WTC11 (cell line): ENCODE measurements around the gene HACD3.

Experiments
- CREM ChIP-seq: sonication (generic); formaldehyde crosslinking; IDR thresholded peaks from 2 replicates; pipeline ENCODE4 v1.8.1; 2022; ENCODE audit warnings: mild to moderate bottlenecking, missing genetic modification reagents, moderate library complexity
- CTCF ChIP-seq: fragments of 200-600 bp; IDR thresholded peaks from 2 replicates; pipeline ENCODE4 v1.8.0; 2022; ENCODE audit warnings: antibody characterized with exemption
- FOXJ3 ChIP-seq: sonication (generic); formaldehyde crosslinking; IDR thresholded peaks from 2 replicates; pipeline ENCODE4 v1.9.0; 2021; ENCODE audit warnings: missing genetic modification reagents, mild to moderate bottlenecking, borderline replicate concordance
- KAT7 ChIP-seq: sonication (generic); formaldehyde crosslinking; IDR thresholded peaks from 2 replicates; pipeline ENCODE4 v1.8.1; 2023; ENCODE audit warnings: missing genetic modification reagents, mild to moderate bottlenecking, borderline replicate concordance
- SMAD4 ChIP-seq: sonication (generic); formaldehyde crosslinking; IDR thresholded peaks from 2 replicates; pipeline ENCODE4 v1.8.0; 2022; ENCODE audit warnings: mild to moderate bottlenecking, missing genetic modification reagents
- TEAD1 ChIP-seq: sonication (generic); formaldehyde crosslinking; IDR thresholded peaks from 2 replicates; pipeline ENCODE4 v1.8.0; 2022; ENCODE audit warnings: mild to moderate bottlenecking, missing genetic modification reagents
- USF2 ChIP-seq: sonication (generic); formaldehyde crosslinking; IDR thresholded peaks from 2 replicates; pipeline ENCODE4 v1.8.1; 2023; ENCODE audit warnings: mild to moderate bottlenecking, missing genetic modification reagents, moderate library complexity
- ZNF121 ChIP-seq: sonication (generic); formaldehyde crosslinking; IDR thresholded peaks from 2 replicates; pipeline ENCODE4 v1.8.0; 2023; ENCODE audit warnings: missing genetic modification reagents
- ZNF281 ChIP-seq: sonication (generic); formaldehyde crosslinking; IDR thresholded peaks from 2 replicates; pipeline ENCODE4 v1.8.0; 2023; ENCODE audit warnings: mild to moderate bottlenecking, missing genetic modification reagents
- ZNF416 ChIP-seq: fragments of 250-450 bp; sonication (Bioruptor Pico); IDR thresholded peaks from 2 replicates; pipeline ENCODE4 v1.9.0; 2021; ENCODE audit warnings: mild to moderate bottlenecking, inconsistent platforms

GRCh38 chr15:65532738-65533051, 2.4 kb downstream of the HACD3 start:
- TF ChIP-seq USF2 (CRISPR knock-in tag) (no peak), CTCF (no peak), ZNF121 (no peak), ZNF416 (CRISPR knock-in tag) (no peak), FOXJ3 (no peak), TEAD1 (CRISPR knock-in tag) (no peak), ZNF281 (CRISPR knock-in tag) (no peak), SMAD4 (no peak), KAT7 (CRISPR knock-in tag) (no peak), CREM (CRISPR knock-in tag) (no peak)
